Retinal pigment epithelial cell (primary cell): ENCODE measurements around the gene CDC42EP5.

Experiments
- DNase-seq: peaks from one replicate; pipeline ENCODE4 v3.0.0-alpha.2; 2010; ENCODE audit warnings: low read depth
- H3K4me3 ChIP-seq: 2 replicates; pipeline ENCODE4 v1.5.1; 2011; ENCODE audit warnings: mild to moderate bottlenecking, low read length, control low read depth, moderate library complexity
- CTCF ChIP-seq: conservative IDR thresholded peaks from 2 replicates; pipeline ENCODE4 v1.5.1; 2011; ENCODE audit warnings: low read depth, low read length, control low read depth, inconsistent platforms

The CDC42EP5 gene

GRCh38 chr19:54462655-54463530 is 10.2 kb downstream of the CDC42EP5 start:
- TF ChIP-seq CTCF, result peak; percentile 30
- H3K4me3 ChIP-seq, result peak overlapping the region; percentile 48
- DNase-seq, result no peak

- DNase-seq, result no peak
- no peak for TF ChIP-seq CTCF
- peak overlapping the region; percentile 39 for H3K4me3 ChIP-seq
Measured at GRCh38 chr19:54462047-54462654, 10.9 kb downstream of the CDC42EP5 start.

DNA sequence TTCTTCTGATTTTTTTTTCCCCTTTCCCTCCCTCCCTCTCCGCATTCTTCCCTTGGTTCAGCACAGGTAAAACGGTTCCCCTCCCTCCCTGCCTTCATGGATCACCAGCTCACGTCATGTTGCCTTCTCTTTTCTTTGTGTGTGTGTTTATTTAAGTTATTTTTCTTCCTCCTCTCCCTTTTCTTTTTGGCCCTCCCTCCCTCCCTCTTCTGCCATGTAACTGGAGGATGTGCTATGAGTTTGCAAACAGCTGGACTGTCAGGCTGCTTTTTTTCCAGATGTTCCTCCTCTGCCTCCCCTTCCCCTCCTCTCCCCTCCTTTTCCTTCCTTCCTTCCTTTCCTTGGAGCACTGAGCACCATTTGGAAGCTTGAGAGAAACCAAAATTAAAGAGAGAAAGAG is 11.5 kb downstream of the CDC42EP5 start:
- TF ChIP-seq CTCF, result no peak
- H3K4me3 ChIP-seq, result no peak overlapping the region
- no peak for DNase-seq

DNA sequence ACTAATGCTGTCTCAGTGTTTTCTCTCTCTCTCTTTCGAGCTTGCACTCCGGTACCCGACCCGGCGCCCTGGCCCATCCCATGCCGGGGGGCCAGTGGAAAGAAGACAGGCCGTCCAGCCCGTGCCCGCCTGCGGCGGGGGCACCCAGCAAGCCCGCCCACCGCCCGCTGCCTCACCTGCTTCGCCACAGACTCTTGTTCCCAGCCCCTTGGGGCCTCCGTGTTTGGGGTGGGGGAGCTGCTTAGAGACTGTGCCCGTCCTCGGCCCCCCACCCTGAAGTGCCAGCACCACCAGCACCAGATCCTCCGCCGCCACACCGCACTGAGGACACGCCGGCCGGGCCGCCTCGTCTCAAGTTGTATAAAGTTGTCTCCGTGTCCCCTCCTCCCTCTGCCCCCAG is 11.9 kb downstream of the CDC42EP5 start:
- no peak overlapping the region for H3K4me3 ChIP-seq

GRCh38 chr19:54460230-54461005 is 12.7 kb downstream of the CDC42EP5 start:
- DNase-seq, result no peak
- no peak for TF ChIP-seq CTCF
- no peak overlapping the region for H3K4me3 ChIP-seq

More for the DNA sequence above, 11.9 kb downstream of the CDC42EP5 start:
- no peak for TF ChIP-seq CTCF
- DNase-seq, result no peak

DNA sequence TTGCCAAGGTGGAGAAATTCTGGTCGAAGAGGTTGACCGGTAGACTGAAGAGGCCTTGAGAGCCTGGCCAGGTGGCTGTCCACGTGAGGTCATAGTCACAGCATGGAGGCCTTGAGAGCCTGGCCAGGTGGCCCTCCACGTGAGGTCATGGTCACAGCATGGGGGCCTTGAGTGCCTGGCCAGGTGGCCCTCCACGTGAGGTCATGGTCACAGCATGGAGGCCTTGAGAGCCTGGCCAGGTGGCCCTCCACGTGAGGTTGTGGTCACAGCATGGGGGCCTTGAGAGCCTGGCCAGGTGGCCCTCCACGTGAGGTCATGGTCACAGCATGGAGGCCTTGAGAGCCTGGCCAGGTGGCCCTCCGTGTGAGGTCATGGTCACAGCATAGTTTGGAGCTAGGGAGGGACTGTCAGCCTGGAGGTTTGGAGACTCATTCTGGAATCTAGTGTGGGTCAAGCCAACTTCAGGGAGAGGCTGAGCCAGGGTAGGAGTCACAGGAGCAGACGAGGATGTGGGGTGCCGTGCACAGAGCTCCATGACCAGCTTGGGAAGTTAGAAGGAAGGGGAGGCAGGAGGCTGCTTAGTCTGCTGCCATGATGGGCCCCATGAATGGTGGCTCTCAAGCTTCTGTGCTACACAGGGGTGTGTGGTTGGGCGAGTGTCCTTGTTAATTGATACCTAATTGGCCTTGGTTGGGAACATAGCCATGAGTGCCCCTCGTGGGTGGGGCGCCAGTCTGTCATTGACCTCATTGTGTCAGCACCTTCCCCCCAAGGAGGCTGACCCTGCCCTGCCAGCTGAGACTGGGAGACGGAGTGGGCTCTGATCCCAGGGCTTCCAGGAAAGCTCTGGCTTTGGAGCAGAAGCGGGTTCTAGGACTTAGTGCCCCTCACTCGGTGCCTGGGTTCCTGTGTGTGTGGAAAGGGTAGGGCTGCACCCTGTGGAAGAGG is 13.5 kb downstream of the CDC42EP5 start:
- H3K4me3 ChIP-seq, result no peak overlapping the region
- no peak for TF ChIP-seq CTCF
- no peak for DNase-seq
